ENCODE results near the gene FBXO44. TPM values are rescaled to one million over a fixed set of nuclear protein-coding genes. Genes with fewer than 3 reads are reported as not detected.

FBXO44 gene
- polyA plus RNA-seq, 2 of the 4 experiments (the other 2 are of a cell fraction), result 10.4 to 26.9 TPM

- FAIRE-seq (no peak), DNase-seq (ENCODE audit: low read depth in 1 of 2, low spot score in 1 of 2) (no peak), ATAC-seq (peak in 1 of 2 experiments; percentile 46; a peak in 3 of 6 replicates)
- no peak for TF ChIP-seq TP53 (CRISPR knock-in tag; IDR thresholded peaks at IDR 0.05)
- TF ChIP-seq HDAC2 (IDR thresholded peaks at IDR 0.05), result no peak
- no peak for TF ChIP-seq FOSL2 (IDR thresholded peaks at IDR 0.05)
- TF ChIP-seq FOSL2 (CRISPR knock-in tag; IDR thresholded peaks at IDR 0.05), result no peak
- TF ChIP-seq GATA3 (IDR thresholded peaks at IDR 0.05; ENCODE audit: borderline replicate concordance), result no peak
- TF ChIP-seq NPAS2 (CRISPR knock-in tag; IDR thresholded peaks at IDR 0.05; ENCODE audit: borderline replicate concordance), result no peak
- no peak for TF ChIP-seq CBX8 (IDR thresholded peaks at IDR 0.05)
- TF ChIP-seq HOXB5 (CRISPR knock-in tag; IDR thresholded peaks at IDR 0.05), result no peak
- no peak for TF ChIP-seq POLR2AphosphoS2 (conservative IDR thresholded peaks at IDR 0.05; ENCODE audit: low read length)
- TF ChIP-seq CEBPB (IDR thresholded peaks at IDR 0.05), result no peak
- TF ChIP-seq CHD4 (IDR thresholded peaks at IDR 0.05; ENCODE audit: borderline replicate concordance), result no peak
- no peak for TF ChIP-seq MYC (IDR thresholded peaks at IDR 0.05; ENCODE audit: borderline replicate concordance, low read length)
- no peak for TF ChIP-seq ZNF302 (CRISPR knock-in tag; IDR thresholded peaks at IDR 0.05)
- no peak for TF ChIP-seq RFX5 (IDR thresholded peaks at IDR 0.05)
- no peak for TF ChIP-seq EP300 (IDR thresholded peaks at IDR 0.05)
- H3K4me2 ChIP-seq, result no peak overlapping the region
- H3K27ac ChIP-seq, result no peak overlapping the region
- WGBS (ENCODE audit: missing lambda C conversion rate), result 77% methylated on average over 10 of the region's 17 CpGs
- POLR2A ChIA-PET, result interaction anchor here (0.5 kb wide), 1 partner anchor 202 kb away, joined by 5 read pairs; no protein-coding TSS in a partner anchor
- CTCF ChIA-PET, result interaction anchor here (0.7 to 4.2 kb wide), 4 partner anchors 12 to 64 kb away, joined by 3 to 24 read pairs (median 6); partner anchors contain the start of gene FBXO6
- 0 out of 3 replicates have a peak, but pooled peaks cover 4% of the 10 kb centered on the region for H3K4me1 ChIP-seq
- no peak overlapping the region for H3K4me3 ChIP-seq
- no peaks in the 10 kb centered on the region for H3K9me3 ChIP-seq
These were observed 53.1 kb downstream of the FBXO44 start for GRCh38 chr1:11707621-11708276.

GRCh38 chr1:11708554-11709350 lies 54.1 kb downstream of the FBXO44 start:
- 46% methylated on average over 11 of the region's 11 CpGs for WGBS (ENCODE audit: missing lambda C conversion rate)
- Histone ChIP-seq H3K9me3 (no peaks in the 10 kb centered on the region), H3K4me1 (0 out of 3 replicates have a peak, but pooled peaks cover 4% of the 10 kb centered on the region), H3K4me3 (no peak overlapping the region), H3K27ac (no peak overlapping the region), H3K4me2 (no peak overlapping the region)
- ATAC-seq (no peak), FAIRE-seq (no peak), DNase-seq (ENCODE audit: low read depth in 1 of 2, low spot score in 1 of 2) (peak in 1 of 2 experiments; percentile 31)
- POLR2A ChIA-PET, result no interaction called here
- CTCF ChIA-PET, result interaction anchor here (0.6 to 4.2 kb wide), 6 partner anchors 11 to 1922 kb away, joined by 3 to 24 read pairs (median 6); partner anchors contain the start of gene FBXO6
- TF ChIP-seq ATOH8 (CRISPR knock-in tag; IDR thresholded peaks at IDR 0.05; ENCODE audit: low read depth) (no peak), ZFP36 (IDR thresholded peaks at IDR 0.05; ENCODE audit: borderline replicate concordance, partially characterized antibody) (peak; percentile 92), FOSL2 (IDR thresholded peaks at IDR 0.05) (no peak), FOSL2 (CRISPR knock-in tag; IDR thresholded peaks at IDR 0.05) (0 out of 2 replicates have a peak, but pooled peaks have one; percentile 18)

DNA sequence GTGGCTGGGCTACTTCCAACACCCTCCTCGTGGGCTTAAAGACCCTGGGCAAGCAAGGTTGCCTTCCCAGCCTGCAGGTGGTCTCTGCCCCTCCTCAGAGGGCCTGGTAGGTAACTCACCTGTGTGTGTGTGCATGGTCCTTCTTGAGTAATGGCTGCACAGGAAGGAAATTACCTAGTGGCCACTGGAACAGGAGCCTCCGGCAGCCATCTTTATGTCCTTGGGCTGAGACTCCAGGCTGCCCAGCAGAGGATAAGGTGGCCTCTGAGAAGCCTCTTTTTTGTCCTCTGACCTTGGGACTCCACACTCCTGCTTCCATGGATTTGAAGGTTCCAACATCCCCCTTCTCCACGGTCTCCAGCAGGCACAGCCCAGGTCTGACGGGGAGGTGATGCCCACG lies 56.8 kb downstream of the FBXO44 start:
- ChIA-PET POLR2A (interaction anchor here (0.6 kb wide), 2 partner anchors 382 to 450 kb away, joined by 3 to 6 read pairs; no protein-coding TSS in a partner anchor), CTCF (interaction anchor here (0.8 to 4.2 kb wide), 6 partner anchors 8 to 674 kb away, joined by 3 to 24 read pairs (median 5); no protein-coding TSS in a partner anchor)
- Histone ChIP-seq H3K4me1 (0 out of 3 replicates have a peak, but pooled peaks cover 4% of the 10 kb centered on the region), H3K4me3 (no peak overlapping the region), H3K9me3 (no peaks in the 10 kb centered on the region), H3K27ac (no peak overlapping the region), H3K4me2 (no peak overlapping the region)
- WGBS (ENCODE audit: missing lambda C conversion rate), result 76% methylated on average over 4 of the region's 5 CpGs
- DNase-seq (ENCODE audit: low read depth in 1 of 2, low spot score in 1 of 2), result no peak
- FAIRE-seq, result no peak
- no peak for ATAC-seq
- TF ChIP-seq TFCP2L1 (CRISPR knock-in tag; IDR thresholded peaks at IDR 0.05) (no peak), PHF8 (IDR thresholded peaks at IDR 0.05; ENCODE audit: borderline replicate concordance, low read depth) (no peak), BCL3 (IDR thresholded peaks at IDR 0.05) (no peak), KDM1A (IDR thresholded peaks at IDR 0.05; ENCODE audit: low read depth) (no peak)
- TF ChIP-seq, protein P1, sequence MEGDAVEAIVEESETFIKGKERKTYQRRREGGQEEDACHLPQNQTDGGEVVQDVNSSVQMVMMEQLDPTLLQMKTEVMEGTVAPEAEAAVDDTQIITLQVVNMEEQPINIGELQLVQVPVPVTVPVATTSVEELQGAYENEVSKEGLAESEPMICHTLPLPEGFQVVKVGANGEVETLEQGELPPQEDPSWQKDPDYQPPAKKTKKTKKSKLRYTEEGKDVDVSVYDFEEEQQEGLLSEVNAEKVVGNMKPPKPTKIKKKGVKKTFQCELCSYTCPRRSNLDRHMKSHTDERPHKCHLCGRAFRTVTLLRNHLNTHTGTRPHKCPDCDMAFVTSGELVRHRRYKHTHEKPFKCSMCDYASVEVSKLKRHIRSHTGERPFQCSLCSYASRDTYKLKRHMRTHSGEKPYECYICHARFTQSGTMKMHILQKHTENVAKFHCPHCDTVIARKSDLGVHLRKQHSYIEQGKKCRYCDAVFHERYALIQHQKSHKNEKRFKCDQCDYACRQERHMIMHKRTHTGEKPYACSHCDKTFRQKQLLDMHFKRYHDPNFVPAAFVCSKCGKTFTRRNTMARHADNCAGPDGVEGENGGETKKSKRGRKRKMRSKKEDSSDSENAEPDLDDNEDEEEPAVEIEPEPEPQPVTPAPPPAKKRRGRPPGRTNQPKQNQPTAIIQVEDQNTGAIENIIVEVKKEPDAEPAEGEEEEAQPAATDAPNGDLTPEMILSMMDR (IDR thresholded peaks at IDR 0.05), result no peak
- TF ChIP-seq, protein P2, sequence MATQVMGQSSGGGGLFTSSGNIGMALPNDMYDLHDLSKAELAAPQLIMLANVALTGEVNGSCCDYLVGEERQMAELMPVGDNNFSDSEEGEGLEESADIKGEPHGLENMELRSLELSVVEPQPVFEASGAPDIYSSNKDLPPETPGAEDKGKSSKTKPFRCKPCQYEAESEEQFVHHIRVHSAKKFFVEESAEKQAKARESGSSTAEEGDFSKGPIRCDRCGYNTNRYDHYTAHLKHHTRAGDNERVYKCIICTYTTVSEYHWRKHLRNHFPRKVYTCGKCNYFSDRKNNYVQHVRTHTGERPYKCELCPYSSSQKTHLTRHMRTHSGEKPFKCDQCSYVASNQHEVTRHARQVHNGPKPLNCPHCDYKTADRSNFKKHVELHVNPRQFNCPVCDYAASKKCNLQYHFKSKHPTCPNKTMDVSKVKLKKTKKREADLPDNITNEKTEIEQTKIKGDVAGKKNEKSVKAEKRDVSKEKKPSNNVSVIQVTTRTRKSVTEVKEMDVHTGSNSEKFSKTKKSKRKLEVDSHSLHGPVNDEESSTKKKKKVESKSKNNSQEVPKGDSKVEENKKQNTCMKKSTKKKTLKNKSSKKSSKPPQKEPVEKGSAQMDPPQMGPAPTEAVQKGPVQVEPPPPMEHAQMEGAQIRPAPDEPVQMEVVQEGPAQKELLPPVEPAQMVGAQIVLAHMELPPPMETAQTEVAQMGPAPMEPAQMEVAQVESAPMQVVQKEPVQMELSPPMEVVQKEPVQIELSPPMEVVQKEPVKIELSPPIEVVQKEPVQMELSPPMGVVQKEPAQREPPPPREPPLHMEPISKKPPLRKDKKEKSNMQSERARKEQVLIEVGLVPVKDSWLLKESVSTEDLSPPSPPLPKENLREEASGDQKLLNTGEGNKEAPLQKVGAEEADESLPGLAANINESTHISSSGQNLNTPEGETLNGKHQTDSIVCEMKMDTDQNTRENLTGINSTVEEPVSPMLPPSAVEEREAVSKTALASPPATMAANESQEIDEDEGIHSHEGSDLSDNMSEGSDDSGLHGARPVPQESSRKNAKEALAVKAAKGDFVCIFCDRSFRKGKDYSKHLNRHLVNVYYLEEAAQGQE (IDR thresholded peaks at IDR 0.05), result no peak
